NB4 (cell line): ENCODE measurements around the gene AGPAT1.

Experiments used
- MYC ChIP-seq: IDR thresholded peaks from 2 replicates; pipeline ENCODE4 v1.6.1; 2011; ENCODE audit warnings: low read depth, low read length
- POLR2A ChIP-seq: IDR thresholded peaks from 2 replicates; pipeline ENCODE4 v1.6.1; 2011; ENCODE audit warnings: mild to moderate bottlenecking; ENCODE audit not compliant: insufficient read length; ENCODE audit errors: extremely low read depth
- TF ChIP-seq, protein P1 (sequence below): IDR thresholded peaks from one replicate; pipeline ENCODE4 v1.5.1; 2012; ENCODE audit warnings: low read depth, low read length
- TF ChIP-seq, protein P2 (sequence below): IDR thresholded peaks from 2 replicates; pipeline ENCODE4 v1.6.1; 2011; ENCODE audit warnings: low read depth, low read length

DNA sequence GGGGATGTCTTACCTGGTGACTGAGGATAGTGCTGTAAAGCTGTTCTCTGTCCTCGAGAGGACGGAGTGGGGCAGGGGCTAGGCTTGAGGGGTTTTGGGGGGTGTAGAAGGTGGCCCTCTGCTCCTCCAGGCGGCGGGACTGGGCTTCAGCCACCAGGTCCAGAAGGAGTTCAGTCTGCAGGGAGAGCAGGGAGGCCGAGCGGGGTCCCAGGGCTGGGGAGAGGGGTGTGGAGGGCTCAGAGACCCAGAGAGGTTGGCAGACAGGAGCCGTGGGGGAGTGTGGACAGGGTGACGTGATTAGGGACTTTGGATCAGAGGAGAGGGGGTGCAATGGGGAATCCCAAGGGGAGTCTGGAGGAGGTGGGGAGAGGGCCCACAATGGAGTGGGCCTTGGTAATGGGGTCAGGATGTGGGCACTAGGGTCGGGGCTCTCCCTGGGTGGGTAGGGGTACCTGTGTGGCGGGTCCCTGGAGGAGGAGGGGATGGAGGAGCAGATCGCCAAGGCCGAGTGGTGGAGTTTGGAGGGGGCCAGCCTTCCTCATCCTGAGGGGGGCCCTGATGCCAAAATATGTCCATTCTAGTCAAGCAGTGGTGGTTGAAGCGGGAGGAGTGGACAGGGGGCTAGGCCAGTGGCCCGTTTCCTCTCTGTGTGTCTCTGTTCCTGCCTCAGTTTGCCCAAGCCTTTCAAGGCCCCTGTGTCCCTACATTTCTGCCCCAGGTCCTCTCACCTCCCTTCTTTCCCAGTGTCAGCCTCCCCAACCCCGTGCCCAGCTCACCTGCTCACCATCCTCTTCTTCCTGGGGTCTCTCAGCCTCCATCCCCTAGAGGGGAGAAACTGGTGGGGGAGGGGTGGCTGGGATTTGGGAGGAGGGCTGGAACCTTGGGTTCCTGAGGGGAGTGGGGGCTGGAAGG is 16.1 kb upstream of the AGPAT1 start:
- TF ChIP-seq, protein P1, sequence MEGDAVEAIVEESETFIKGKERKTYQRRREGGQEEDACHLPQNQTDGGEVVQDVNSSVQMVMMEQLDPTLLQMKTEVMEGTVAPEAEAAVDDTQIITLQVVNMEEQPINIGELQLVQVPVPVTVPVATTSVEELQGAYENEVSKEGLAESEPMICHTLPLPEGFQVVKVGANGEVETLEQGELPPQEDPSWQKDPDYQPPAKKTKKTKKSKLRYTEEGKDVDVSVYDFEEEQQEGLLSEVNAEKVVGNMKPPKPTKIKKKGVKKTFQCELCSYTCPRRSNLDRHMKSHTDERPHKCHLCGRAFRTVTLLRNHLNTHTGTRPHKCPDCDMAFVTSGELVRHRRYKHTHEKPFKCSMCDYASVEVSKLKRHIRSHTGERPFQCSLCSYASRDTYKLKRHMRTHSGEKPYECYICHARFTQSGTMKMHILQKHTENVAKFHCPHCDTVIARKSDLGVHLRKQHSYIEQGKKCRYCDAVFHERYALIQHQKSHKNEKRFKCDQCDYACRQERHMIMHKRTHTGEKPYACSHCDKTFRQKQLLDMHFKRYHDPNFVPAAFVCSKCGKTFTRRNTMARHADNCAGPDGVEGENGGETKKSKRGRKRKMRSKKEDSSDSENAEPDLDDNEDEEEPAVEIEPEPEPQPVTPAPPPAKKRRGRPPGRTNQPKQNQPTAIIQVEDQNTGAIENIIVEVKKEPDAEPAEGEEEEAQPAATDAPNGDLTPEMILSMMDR, result no peak
- TF ChIP-seq, protein P2, sequence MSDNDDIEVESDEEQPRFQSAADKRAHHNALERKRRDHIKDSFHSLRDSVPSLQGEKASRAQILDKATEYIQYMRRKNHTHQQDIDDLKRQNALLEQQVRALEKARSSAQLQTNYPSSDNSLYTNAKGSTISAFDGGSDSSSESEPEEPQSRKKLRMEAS, result no peak
- TF ChIP-seq POLR2A (no peak), MYC (no peak)
